Natural killer cell (primary cell): Measurements from ENCODE around the gene DDIAS. TPM values are rescaled to one million over a fixed set of nuclear protein-coding genes. Genes with fewer than 3 reads are reported as not detected.

Source experiments
- ATAC-seq, 3 donors: fragments of 150-1000 bp in 2 of 3; fragments of 200-7000 bp in 1 of 3; cut with Tn5 transposase; 1 replicate in 1 of 3; 2 replicates in 2 of 3; pipeline ENCODE4 v1.10.0; 2021; ENCODE audit warnings: mild to moderate bottlenecking in 2 of 3, moderate library complexity in 2 of 3
- DNase-seq, 2 donors: peaks; one replicate each; pipeline versions ENCODE4 v3.0.0 to v3.0.0-alpha.2; 2013 to 2021; ENCODE audit warnings: mixed read lengths in 1 of 2
- H3K27ac ChIP-seq: one replicate; pipeline ENCODE4 v1.5.1; 2013; ENCODE audit warnings: mild to moderate bottlenecking, low read length
- H3K27me3 ChIP-seq: one replicate; pipeline ENCODE4 v1.6.1; 2013; ENCODE audit warnings: low read length; ENCODE audit not compliant: control insufficient read depth, insufficient read depth
- H3K36me3 ChIP-seq: one replicate; pipeline ENCODE4 v1.6.1; 2013; ENCODE audit warnings: low read length; ENCODE audit not compliant: control insufficient read depth, insufficient read depth
- H3K4me1 ChIP-seq: one replicate; pipeline ENCODE4 v1.6.1; 2013; ENCODE audit warnings: low read length; ENCODE audit not compliant: control insufficient read depth, insufficient read depth
- H3K4me3 ChIP-seq: one replicate; pipeline ENCODE4 v1.5.1; 2013; ENCODE audit warnings: low read length
- H3K9me3 ChIP-seq: one replicate; pipeline ENCODE4 v1.6.1; 2013; ENCODE audit warnings: low read length; ENCODE audit not compliant: control insufficient read depth, insufficient read depth
- H3K27ac Mint-ChIP-seq, 2 donors: one replicate each; pipeline ENCODE4 v1.8.0; 2022; ENCODE audit warnings: mild to moderate bottlenecking in 2 of 2, mixed read lengths in 2 of 2, moderate library complexity in 1 of 2
- H3K27me3 Mint-ChIP-seq, 2 donors: one replicate each; pipeline ENCODE4 v1.8.0; 2022; ENCODE audit warnings: low read depth in 2 of 2, mixed read lengths in 2 of 2
- H3K36me3 Mint-ChIP-seq: one replicate; pipeline ENCODE4 v1.8.0; 2022; ENCODE audit warnings: mixed read lengths
- H3K4me1 Mint-ChIP-seq, 2 donors: one replicate each; pipeline ENCODE4 v1.8.0; 2022; ENCODE audit warnings: mixed read lengths in 2 of 2
- H3K4me3 Mint-ChIP-seq: one replicate; pipeline ENCODE4 v1.8.0; 2022; ENCODE audit warnings: mild to moderate bottlenecking, moderate library complexity, mixed read lengths
- H3K9me3 Mint-ChIP-seq, 2 donors: one replicate each; pipeline ENCODE4 v1.8.0; 2022; ENCODE audit warnings: mixed read lengths in 2 of 2
- CTCF ChIP-seq: fragments of 200-600 bp; IDR thresholded peaks from one replicate; pipeline ENCODE4 v1.8.0; 2022; ENCODE audit warnings: antibody characterized with exemption
- WGBS: methylation state at CpG from one replicate; pipeline ENCODE4 v1.1.7; 2013; ENCODE audit warnings: missing lambda C conversion rate; ENCODE audit not compliant: insufficient coverage; 5-methylcytosine and 5-hydroxymethylcytosine counted together
- intact Hi-C: fragments of 100-400 bp; cut with micrococcal nuclease; formaldehyde crosslinking; loops from one replicate; pipeline ENCODE4 v1.14.2; 2022
- total RNA-seq, 4 donors: library from RNA; stranded (reverse); fragments of 120-200 nt in 1 of 4; gene quantifications; one replicate each; pipeline versions ENCODE4 v1.2.3 to v1.2.4, GENCODE V29; 2013 to 2022

The DDIAS gene
- total RNA-seq, 3 donors from 2014 or later (not counting 1 experiment from before 2014, with no cell fraction given): 0.89 to 2.4 (median 1.8) TPM

GRCh38 chr11:82906236-82906635 is 4.7 kb downstream of the DDIAS start:
- Histone ChIP-seq H3K27ac (no peak overlapping the region), H3K4me3 (no peak overlapping the region), H3K27me3 (no peaks in the 10 kb centered on the region), H3K4me1 (peaks cover 8% of the 10 kb centered on the region), H3K9me3 (no peaks in the 10 kb centered on the region), H3K36me3 (no peaks in the 10 kb centered on the region)
- DNase-seq (peak in 1 of 2 donors; percentile 57), ATAC-seq (no peak)
- Mint-ChIP-seq H3K36me3 (no peaks in the 10 kb centered on the region), H3K27ac (no peak overlapping the region), H3K4me3 (no peak overlapping the region), H3K4me1 (peaks cover 15 to 16% of the 10 kb centered on the region in 2 donors), H3K9me3 (no peaks in the 10 kb centered on the region), H3K27me3 (no peaks in the 10 kb centered on the region)
- WGBS: no CpG with 5 or more reads among the region's 1 CpG
- intact Hi-C loops: loop anchor here (1.0 kb wide), 3 partner anchors 21 to 344 kb away; no protein-coding TSS in a partner anchor
- peak; percentile 82 for TF ChIP-seq CTCF

- no peaks in the 10 kb centered on the region for H3K9me3 ChIP-seq
- Mint-ChIP-seq H3K27me3 (no peaks in the 10 kb centered on the region), H3K4me3 (no peak overlapping the region), H3K4me1 (peaks cover 8 to 9% of the 10 kb centered on the region in 2 donors), H3K36me3 (no peaks in the 10 kb centered on the region), H3K9me3 (no peaks in the 10 kb centered on the region), H3K27ac (no peak overlapping the region)
- intact Hi-C loops: loop anchor here (1.0 kb wide), 3 partner anchors 20 to 343 kb away; no protein-coding TSS in a partner anchor
- 100% methylated on average over 1 of the region's 2 CpGs for WGBS
- no peak overlapping the region for H3K4me3 ChIP-seq
- no peak for ATAC-seq
- no peaks in the 10 kb centered on the region for H3K27me3 ChIP-seq
- DNase-seq: no peak
- H3K27ac ChIP-seq: no peak overlapping the region
- peaks cover 4% of the 10 kb centered on the region for H3K4me1 ChIP-seq
- H3K36me3 ChIP-seq: no peaks in the 10 kb centered on the region
- TF ChIP-seq CTCF: no peak
Measured at GRCh38 chr11:82906931-82907330, 5.4 kb downstream of the DDIAS start.

GRCh38 chr11:82907371-82907770 is 5.8 kb downstream of the DDIAS start:
- 98% methylated on average over 5 of the region's 5 CpGs for WGBS
- H3K36me3 Mint-ChIP-seq: no peaks in the 10 kb centered on the region
- H3K9me3 ChIP-seq: no peaks in the 10 kb centered on the region
- no peak for TF ChIP-seq CTCF
- no peak overlapping the region for H3K27ac ChIP-seq
- DNase-seq: no peak
- no peaks in the 10 kb centered on the region for H3K27me3 ChIP-seq
- H3K9me3 Mint-ChIP-seq: no peaks in the 10 kb centered on the region
- H3K27ac Mint-ChIP-seq: no peak overlapping the region
- H3K4me1 Mint-ChIP-seq: peaks cover 4 to 5% of the 10 kb centered on the region in 2 donors
- intact Hi-C loops: no loop called here
- peaks cover under 1% of the 10 kb centered on the region for H3K4me1 ChIP-seq
- H3K36me3 ChIP-seq: no peaks in the 10 kb centered on the region
- no peak overlapping the region for H3K4me3 Mint-ChIP-seq
- no peaks in the 10 kb centered on the region for H3K27me3 Mint-ChIP-seq
- H3K4me3 ChIP-seq: no peak overlapping the region
- ATAC-seq: no peak

- ATAC-seq (no peak), DNase-seq (no peak)
- Mint-ChIP-seq H3K27ac (no peak overlapping the region), H3K9me3 (no peaks in the 10 kb centered on the region), H3K4me3 (no peak overlapping the region), H3K36me3 (no peaks in the 10 kb centered on the region), H3K4me1 (no peaks in the 10 kb centered on the region), H3K27me3 (no peaks in the 10 kb centered on the region)
- H3K27ac ChIP-seq: no peak overlapping the region
- H3K27me3 ChIP-seq: no peaks in the 10 kb centered on the region
- no peak overlapping the region for H3K4me3 ChIP-seq
- no peaks in the 10 kb centered on the region for H3K36me3 ChIP-seq
- H3K9me3 ChIP-seq: no peaks in the 10 kb centered on the region
- no peaks in the 10 kb centered on the region for H3K4me1 ChIP-seq
- intact Hi-C loops: no loop called here
- no peak for TF ChIP-seq CTCF
Measured at GRCh38 chr11:82908311-82908710, 6.8 kb downstream of the DDIAS start.
